ENCODE data around the gene BMF. TPM values are rescaled to one million over a fixed set of nuclear protein-coding genes. Genes with fewer than 3 reads are reported as not detected.
"Not testable (repeated sequence)": the region's sequence is repeated elsewhere in the genome, so short reads cannot be mapped to it uniquely, and the experiment has no call there.

Gene BMF
- total RNA-seq, 1 donor from 2014 or later, result 376 TPM

DNA sequence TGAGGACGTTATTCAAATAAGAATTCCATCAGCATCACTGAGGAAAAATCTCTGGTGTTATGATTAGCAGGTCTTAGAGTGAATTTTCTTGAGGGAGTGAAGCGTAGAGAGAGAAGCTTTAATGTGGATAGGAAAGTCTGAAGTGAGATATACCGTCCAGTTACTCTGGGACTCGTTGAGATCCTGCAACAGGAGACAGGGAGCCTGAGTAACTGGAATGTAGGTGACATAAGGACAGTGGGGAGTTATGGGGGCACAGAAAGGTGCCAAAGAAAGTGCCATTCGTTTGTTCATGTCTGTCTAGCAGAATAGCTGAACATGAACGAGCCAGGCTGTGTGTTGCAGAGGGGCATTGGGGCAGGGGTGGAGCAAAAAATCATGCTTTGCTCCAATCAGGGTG, 42.8 kb upstream of the BMF start:
- DNase-seq, result no peak
- TF ChIP-seq, protein P1, sequence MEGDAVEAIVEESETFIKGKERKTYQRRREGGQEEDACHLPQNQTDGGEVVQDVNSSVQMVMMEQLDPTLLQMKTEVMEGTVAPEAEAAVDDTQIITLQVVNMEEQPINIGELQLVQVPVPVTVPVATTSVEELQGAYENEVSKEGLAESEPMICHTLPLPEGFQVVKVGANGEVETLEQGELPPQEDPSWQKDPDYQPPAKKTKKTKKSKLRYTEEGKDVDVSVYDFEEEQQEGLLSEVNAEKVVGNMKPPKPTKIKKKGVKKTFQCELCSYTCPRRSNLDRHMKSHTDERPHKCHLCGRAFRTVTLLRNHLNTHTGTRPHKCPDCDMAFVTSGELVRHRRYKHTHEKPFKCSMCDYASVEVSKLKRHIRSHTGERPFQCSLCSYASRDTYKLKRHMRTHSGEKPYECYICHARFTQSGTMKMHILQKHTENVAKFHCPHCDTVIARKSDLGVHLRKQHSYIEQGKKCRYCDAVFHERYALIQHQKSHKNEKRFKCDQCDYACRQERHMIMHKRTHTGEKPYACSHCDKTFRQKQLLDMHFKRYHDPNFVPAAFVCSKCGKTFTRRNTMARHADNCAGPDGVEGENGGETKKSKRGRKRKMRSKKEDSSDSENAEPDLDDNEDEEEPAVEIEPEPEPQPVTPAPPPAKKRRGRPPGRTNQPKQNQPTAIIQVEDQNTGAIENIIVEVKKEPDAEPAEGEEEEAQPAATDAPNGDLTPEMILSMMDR (IDR thresholded peaks at IDR 0.05), result no peak
- POLR2A ChIA-PET, result interaction anchor here (1.3 kb wide), 1 partner anchor 46 kb away, joined by 3 read pairs; no protein-coding TSS in a partner anchor

DNA sequence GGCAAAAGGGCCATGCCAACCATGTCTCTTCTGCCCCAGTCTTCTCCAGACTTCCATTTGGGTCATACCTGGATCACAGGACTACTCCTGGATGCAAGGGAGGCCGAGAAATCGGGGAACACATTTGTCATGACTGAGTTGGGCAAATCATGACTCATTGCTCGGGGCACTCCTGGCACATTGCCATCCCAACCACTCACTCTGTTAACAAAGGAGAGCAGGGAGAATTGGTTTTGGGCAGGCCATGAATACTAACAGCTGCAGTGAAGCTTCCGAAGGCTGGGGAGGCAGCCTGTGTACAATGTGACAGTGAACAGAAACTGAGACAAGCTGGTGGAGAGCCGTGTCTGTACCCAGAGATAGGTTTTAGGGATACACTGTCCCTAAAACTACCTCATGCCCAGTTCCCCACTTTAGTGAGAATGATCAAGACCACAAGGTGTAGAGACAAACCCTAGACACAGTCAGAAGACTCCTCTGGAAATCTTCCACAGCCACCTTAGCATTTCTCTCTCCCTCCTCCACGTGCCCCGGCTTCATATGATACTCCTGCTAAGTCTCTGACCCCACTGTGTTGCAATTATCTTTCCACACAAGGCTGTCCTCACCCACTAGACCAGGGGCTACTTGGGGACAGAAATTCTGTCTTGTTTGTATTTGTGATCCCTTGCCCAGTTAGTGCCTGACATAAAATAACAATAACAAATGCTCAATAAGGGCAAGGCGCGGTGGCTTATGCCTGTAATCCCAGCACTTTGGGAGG, 41.7 kb upstream of the BMF start:
- H3K27ac Mint-ChIP-seq, result no peak overlapping the region
- ChIA-PET CTCF (no interaction called here), POLR2A (no interaction called here)
- TF ChIP-seq, protein P1 (IDR thresholded peaks at IDR 0.05), result no peak
- no peaks in the 10 kb centered on the region for H3K4me1 Mint-ChIP-seq
- no peak for ATAC-seq (ENCODE audit: low read depth)
- H3K9me3 Mint-ChIP-seq, result no peaks in the 10 kb centered on the region
- H3K4me3 Mint-ChIP-seq, result no peak overlapping the region
- no peaks in the 10 kb centered on the region for H3K27me3 Mint-ChIP-seq
- no peak for DNase-seq
- H3K36me3 Mint-ChIP-seq (ENCODE audit: low read depth), result no peaks in the 10 kb centered on the region
- intact Hi-C loops (cut with micrococcal nuclease), result no loop called here

More for the DNA sequence above, 42.8 kb upstream of the BMF start:
- no peaks in the 10 kb centered on the region for H3K4me1 Mint-ChIP-seq
- CTCF ChIA-PET, result no interaction called here
- H3K9me3 Mint-ChIP-seq, result no peaks in the 10 kb centered on the region
- no peaks in the 10 kb centered on the region for H3K36me3 Mint-ChIP-seq (ENCODE audit: low read depth)
- no peak overlapping the region for H3K4me3 Mint-ChIP-seq
- ATAC-seq (ENCODE audit: low read depth), result no peak
- no peak overlapping the region for H3K27ac Mint-ChIP-seq
- H3K27me3 Mint-ChIP-seq, result no peaks in the 10 kb centered on the region
- intact Hi-C loops (cut with micrococcal nuclease), result no loop called here

DNA sequence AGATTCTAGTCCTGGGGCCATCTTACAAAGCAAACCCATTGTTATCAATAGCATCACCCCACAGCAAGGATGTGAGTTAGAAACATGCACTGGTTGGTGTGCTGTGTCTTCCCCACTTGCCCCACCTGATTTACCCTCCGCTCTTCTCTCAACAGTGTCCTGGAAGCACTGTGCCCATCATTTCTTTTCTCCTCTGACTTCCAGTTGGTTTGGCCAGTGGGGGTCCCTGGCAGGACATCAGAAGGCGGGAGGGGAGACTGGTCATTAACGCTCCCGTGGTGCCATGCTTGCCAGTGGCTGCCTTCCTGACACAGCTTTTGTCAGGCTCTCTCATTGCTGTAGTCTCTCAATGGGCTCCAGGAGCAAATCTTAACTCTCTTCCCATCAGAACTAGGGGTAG, 40.7 kb upstream of the BMF start:
- Mint-ChIP-seq H3K27me3 (no peaks in the 10 kb centered on the region), H3K9me3 (no peaks in the 10 kb centered on the region), H3K36me3 (ENCODE audit: low read depth) (no peaks in the 10 kb centered on the region), H3K27ac (no peak overlapping the region), H3K4me3 (no peak overlapping the region), H3K4me1 (no peaks in the 10 kb centered on the region)
- no peak for DNase-seq
- no peak for ATAC-seq (ENCODE audit: low read depth)
- intact Hi-C loops (cut with micrococcal nuclease), result no loop called here
- POLR2A ChIA-PET, result no interaction called here
- TF ChIP-seq, protein P1 (IDR thresholded peaks at IDR 0.05), result no peak
- CTCF ChIA-PET, result no interaction called here

DNA sequence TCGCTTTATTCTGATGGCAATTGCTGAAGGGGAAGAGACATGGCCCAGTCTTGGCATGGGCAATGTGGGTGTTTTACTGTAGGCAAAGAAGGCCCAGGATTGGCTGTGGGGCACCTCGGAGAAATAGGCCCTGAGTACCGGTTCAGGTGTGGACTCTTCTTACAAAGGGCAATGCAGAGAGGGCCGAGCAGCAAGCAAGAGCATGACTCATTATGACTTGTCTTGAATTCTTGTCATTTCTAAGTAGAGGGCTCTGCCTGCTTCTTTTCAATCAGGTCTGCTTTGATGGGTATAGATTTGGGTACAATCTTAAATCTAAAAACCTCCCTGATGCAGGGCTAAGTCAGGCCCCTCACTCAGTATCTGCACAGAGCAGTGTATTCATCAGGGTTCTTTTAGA, 37.4 kb upstream of the BMF start:
- ATAC-seq (ENCODE audit: low read depth) (no peak), DNase-seq (no peak)
- Mint-ChIP-seq H3K9me3 (no peaks in the 10 kb centered on the region), H3K27me3 (no peaks in the 10 kb centered on the region), H3K27ac (no peak overlapping the region), H3K4me1 (no peaks in the 10 kb centered on the region), H3K36me3 (ENCODE audit: low read depth) (no peaks in the 10 kb centered on the region), H3K4me3 (no peak overlapping the region)
- POLR2A ChIA-PET, result no interaction called here
- TF ChIP-seq, protein P1 (IDR thresholded peaks at IDR 0.05), result no peak
- intact Hi-C loops (cut with micrococcal nuclease), result no loop called here
- CTCF ChIA-PET, result no interaction called here

DNA sequence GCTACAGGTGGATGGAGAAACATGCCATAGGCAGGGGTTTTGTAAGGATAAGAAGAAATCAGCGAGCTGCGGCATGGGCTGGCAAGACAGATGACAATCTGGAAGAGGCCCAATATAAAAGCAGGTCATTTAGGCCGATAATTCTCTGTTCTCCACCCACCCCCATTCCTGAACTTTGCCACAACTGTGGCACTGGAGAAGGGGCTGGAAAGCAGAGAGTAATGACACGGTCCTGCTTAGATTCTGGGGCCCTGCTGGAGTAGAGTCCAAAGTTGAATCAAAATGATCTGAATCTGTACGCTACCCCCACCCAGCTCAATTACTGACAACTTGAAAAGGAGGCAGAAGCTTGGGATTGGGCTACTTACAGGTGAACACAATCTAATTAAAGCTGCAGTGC, 33.7 kb upstream of the BMF start:
- TF ChIP-seq, protein P1 (IDR thresholded peaks at IDR 0.05), result no peak
- POLR2A ChIA-PET, result no interaction called here
- intact Hi-C loops (cut with micrococcal nuclease), result no loop called here

DNA sequence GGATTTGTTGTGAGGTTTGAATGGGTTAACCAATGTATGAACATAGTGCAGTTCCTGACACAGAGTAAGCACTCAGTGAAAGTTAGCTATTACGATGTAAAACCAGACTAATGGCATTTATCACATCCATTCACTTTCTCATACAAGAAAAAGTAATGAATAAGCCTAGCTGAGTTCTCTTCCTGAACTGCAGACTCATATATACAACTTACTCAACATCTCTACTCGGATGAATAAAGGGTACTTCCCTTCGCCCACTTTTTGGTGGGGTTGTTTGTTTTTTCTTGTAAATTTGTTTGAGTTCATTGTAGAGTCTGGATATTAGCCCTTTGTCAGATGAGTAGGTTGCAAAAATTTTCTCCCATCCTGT, 29.5 kb upstream of the BMF start:
- ATAC-seq (ENCODE audit: low read depth); intact Hi-C loops (cut with micrococcal nuclease); H3K27me3 Mint-ChIP-seq; H3K9me3 Mint-ChIP-seq; H3K36me3 Mint-ChIP-seq (ENCODE audit: low read depth); POLR2A ChIA-PET; H3K4me1 Mint-ChIP-seq; H3K4me3 Mint-ChIP-seq; CTCF ChIA-PET; H3K27ac Mint-ChIP-seq; DNase-seq: not testable (repeated sequence)

More for the DNA sequence above, 33.7 kb upstream of the BMF start:
- ATAC-seq (ENCODE audit: low read depth), result no peak
- Mint-ChIP-seq H3K9me3 (no peaks in the 10 kb centered on the region), H3K27ac (no peak overlapping the region), H3K36me3 (ENCODE audit: low read depth) (no peaks in the 10 kb centered on the region), H3K4me1 (no peaks in the 10 kb centered on the region), H3K27me3 (no peaks in the 10 kb centered on the region), H3K4me3 (no peak overlapping the region)
- CTCF ChIA-PET, result interaction anchor here (0.7 to 1.3 kb wide), 2 partner anchors 97 to 201 kb away, joined by 3 read pairs; no protein-coding TSS in a partner anchor
- no peak for DNase-seq
